Aorta (tissue), 5 donors: ENCODE data around the gene TLE6. TPM values are rescaled to one million over a fixed set of nuclear protein-coding genes. Genes with fewer than 3 reads are reported as not detected.

Experiments
- ATAC-seq: fragments of 200-7000 bp; cut with Tn5 transposase; one replicate; pipeline ENCODE4 v1.9.1; 2022; ENCODE audit warnings: moderate library complexity; ENCODE audit not compliant: low FRiP score
- DNase-seq, 2 donors: peaks; one replicate each; pipeline ENCODE4 v3.0.0-alpha.2; 2020
- H3K27ac ChIP-seq, 2 donors: one replicate each; pipeline ENCODE4 v1.5.1; 2013; ENCODE audit warnings: low read length in 2 of 2, mild to moderate bottlenecking in 2 of 2, moderate library complexity in 2 of 2, control low read depth in 1 of 2, inconsistent platforms in 1 of 2, low read depth in 1 of 2
- H3K27me3 ChIP-seq, 2 donors: one replicate each; pipeline ENCODE4 v1.6.1; 2013; ENCODE audit warnings: control low read depth in 1 of 2, low read length in 1 of 2, mild to moderate bottlenecking in 1 of 2, moderate library complexity in 1 of 2; ENCODE audit not compliant: insufficient read depth in 2 of 2, control insufficient read depth in 1 of 2
- H3K36me3 ChIP-seq, 2 donors: one replicate each; pipeline ENCODE4 v1.6.1; 2013; ENCODE audit warnings: control low read depth in 1 of 2, low read length in 1 of 2, mild to moderate bottlenecking in 1 of 2; ENCODE audit not compliant: insufficient read depth in 2 of 2, control insufficient read depth in 1 of 2
- H3K4me1 ChIP-seq, 2 donors: one replicate each; pipeline ENCODE4 v1.6.1; 2013; ENCODE audit warnings: low read length in 2 of 2, control low read depth in 1 of 2, mild to moderate bottlenecking in 1 of 2, moderate library complexity in 1 of 2; ENCODE audit not compliant: insufficient read depth in 2 of 2, control insufficient read depth in 1 of 2
- H3K4me3 ChIP-seq, 2 donors: one replicate each; pipeline ENCODE4 v1.5.1; 2013; ENCODE audit warnings: low read length in 2 of 2, control low read depth in 1 of 2, mild to moderate bottlenecking in 1 of 2
- H3K9me3 ChIP-seq: one replicate; pipeline ENCODE4 v1.6.1; 2013; ENCODE audit warnings: mild to moderate bottlenecking, low read length; ENCODE audit not compliant: control insufficient read depth
- WGBS, 2 donors: extraction: QIAGEN DNeasy Blood & Tissue Kit; methylation state at CpG; one replicate each; pipeline ENCODE4 v1.1.7; 2013; 5-methylcytosine and 5-hydroxymethylcytosine counted together
- intact Hi-C, 2 donors: fragments of 100-400 bp; cut with DNase I; formaldehyde crosslinking; loops; one replicate each; pipeline versions ENCODE4 v1.14.2 to v1.15.0; 2022
- polyA plus RNA-seq, 2 donors: library from polyadenylated mRNA; stranded (reverse); fragments of 200-250 nt; gene quantifications; one replicate each; pipeline ENCODE4 v1.2.3, GENCODE V29; 2013
- total RNA-seq, 2 donors: library from RNA; stranded (reverse); fragmentation: NEBNext Ultra II Directional; extraction: Animal tissue kit (Norgen Biotek cat#: 25700); gene quantifications; one replicate each; pipeline ENCODE4 v1.2.1, GENCODE V29; 2021
- donor health status: healthy with polysubstance abuse.
- donor health status: Bipolar disorder and iron deficiency.
- donor health status: DM: no; HTN: no; CAD: no.
- donor health status: DM: no; HTN: no; CAD: no.
- donor health status: DM: yes; HTN: yes; CAD: no.

The TLE6 gene
- total and polyA plus RNA-seq, 4 donors: 0.65 to 12.0 (median 3.8) TPM

DNA sequence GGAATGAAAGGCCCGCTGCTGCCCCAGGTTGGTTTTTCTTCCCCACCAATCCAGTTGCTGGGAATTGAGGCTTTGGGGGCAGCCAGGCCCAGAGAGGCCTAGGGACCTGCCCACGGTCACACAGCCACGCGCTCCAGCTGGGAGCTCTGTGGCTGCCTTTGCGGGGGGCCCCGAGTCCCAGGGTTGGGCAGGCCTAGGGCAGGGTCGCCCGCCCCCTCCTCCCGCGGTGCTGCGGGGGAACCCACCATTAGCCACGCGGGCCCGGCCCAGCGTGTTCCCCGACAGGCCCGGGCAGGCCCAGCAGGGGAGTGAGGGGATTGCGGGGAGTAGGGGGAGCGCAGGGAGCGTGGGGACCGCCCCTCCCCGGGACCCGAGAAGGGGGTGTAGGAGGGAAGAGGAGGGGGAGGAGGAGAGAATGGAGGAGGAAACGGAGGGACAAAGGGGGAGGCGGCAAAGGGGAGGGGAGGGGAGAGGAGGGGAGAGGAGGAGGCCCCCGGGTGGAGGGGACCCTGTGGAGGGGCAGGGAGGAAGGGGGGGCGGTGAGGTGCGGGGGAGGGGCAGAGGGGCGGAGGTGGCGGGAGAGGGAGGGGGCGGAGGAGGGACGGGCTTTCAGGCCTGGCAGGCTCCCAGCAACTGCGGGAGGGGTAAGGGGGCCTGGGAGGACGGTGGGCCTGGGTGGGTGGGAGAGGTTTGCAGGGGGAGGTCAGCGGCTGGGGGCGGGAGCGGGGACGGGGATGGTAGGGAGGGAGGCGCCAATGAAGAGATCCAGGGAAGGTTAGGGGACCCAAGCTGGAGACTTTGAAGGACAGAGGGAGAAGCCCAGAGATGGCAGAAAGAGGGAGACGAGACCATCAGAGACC, 64.6 kb downstream of the TLE6 start:
- DNase-seq: no peak
- no peak overlapping the region for H3K4me3 ChIP-seq
- WGBS, 2 donors: 21 to 32% methylated on average over 24 to 39 of the region's 40 CpGs

DNA sequence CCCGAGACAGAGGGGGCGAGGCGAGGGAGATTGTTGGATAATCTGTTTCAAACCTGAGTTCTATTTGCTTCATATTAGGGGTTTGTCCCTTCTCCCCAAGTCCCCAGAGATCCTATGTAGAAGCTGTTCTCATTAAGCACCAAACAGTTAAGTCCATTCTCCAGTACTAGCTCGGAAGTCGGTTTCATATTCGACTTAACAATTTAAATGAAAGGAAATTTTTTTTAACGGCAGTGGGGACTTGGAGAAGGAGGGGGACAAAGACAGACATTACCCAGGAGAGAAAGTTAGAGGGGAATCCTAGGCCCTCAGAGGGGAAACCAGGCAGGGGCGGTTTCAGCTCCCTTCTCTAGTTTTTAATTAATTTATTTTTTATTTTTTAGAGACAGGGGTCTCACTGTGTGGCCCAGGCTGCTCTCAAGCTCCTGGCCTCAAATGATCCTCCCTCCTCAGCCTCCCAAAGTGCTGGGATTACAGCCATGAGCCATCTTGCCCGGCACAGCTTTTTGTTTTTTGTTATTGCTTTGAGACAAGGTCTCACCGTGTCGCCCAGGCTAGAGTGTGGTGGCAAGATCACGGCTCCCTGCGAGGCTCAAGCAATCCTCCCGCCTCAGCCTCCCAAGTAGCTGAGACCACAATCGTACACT, 65.4 kb downstream of the TLE6 start:
- H3K36me3 ChIP-seq: no peaks in the 10 kb centered on the region
- no peaks in the 10 kb centered on the region for H3K4me1 ChIP-seq
- no peaks in the 10 kb centered on the region for H3K27me3 ChIP-seq
- intact Hi-C loops: no loop called here
- H3K9me3 ChIP-seq: no peaks in the 10 kb centered on the region
- no peak overlapping the region for H3K27ac ChIP-seq
- WGBS, 2 donors: 46 to 51% methylated on average over 15 of the region's 15 CpGs
- H3K4me3 ChIP-seq: no peak overlapping the region
- ATAC-seq (no peak), DNase-seq (no peak)

More for the DNA sequence above, 64.6 kb downstream of the TLE6 start:
- H3K9me3 ChIP-seq: no peaks in the 10 kb centered on the region
- no peak for ATAC-seq
- H3K27me3 ChIP-seq: no peaks in the 10 kb centered on the region
- intact Hi-C loops: no loop called here
- no peak overlapping the region for H3K27ac ChIP-seq
- no peaks in the 10 kb centered on the region for H3K36me3 ChIP-seq
- no peaks in the 10 kb centered on the region for H3K4me1 ChIP-seq

Other genes with a start within 250 kb of the TLE6 start
- gene SLC39A3, start 237.5 kb upstream of the TLE6 start, total RNA-seq: 10 to 100 TPM; 13.6 to 14.1 TPM
- gene SLC39A3, start 237.5 kb upstream of the TLE6 start, polyA plus RNA-seq: 10 to 100 TPM in 1 of 2 donors, 1 to 10 TPM in 1; 6.0 to 19.6 TPM
- 10 to 100 TPM; 31.5 to 32.9 TPM for gene SGTA, start 194.3 kb upstream of the TLE6 start, total RNA-seq
- 10 to 100 TPM; 30.6 to 55.1 TPM for gene SGTA, start 194.3 kb upstream of the TLE6 start, polyA plus RNA-seq
- gene THOP1, start 192.1 kb upstream of the TLE6 start, total RNA-seq: 10 to 100 TPM; 26.4 to 33.2 TPM
- gene THOP1, start 192.1 kb upstream of the TLE6 start, polyA plus RNA-seq: 10 to 100 TPM in 1 of 2 donors, 1 to 10 TPM in 1; 9.3 to 55.4 TPM
- gene ZNF554, start 157.7 kb upstream of the TLE6 start, total RNA-seq: 1 to 10 TPM; 3.4 to 6.1 TPM
- 1 to 10 TPM in 1 of 2 donors, under 1 TPM in 1; 0.38 to 4.4 TPM for gene ZNF554, start 157.7 kb upstream of the TLE6 start, polyA plus RNA-seq
- gene ZNF555, start 136.1 kb upstream of the TLE6 start, total RNA-seq: 1 to 10 TPM; 8.1 to 9.5 TPM
- 1 to 10 TPM; 1.8 to 2.1 TPM for gene ZNF555, start 136.1 kb upstream of the TLE6 start, polyA plus RNA-seq
- under 1 TPM in 1 of 2 donors, not detected in 1; 0.16 TPM for gene ZNF556, start 110.2 kb upstream of the TLE6 start, total RNA-seq
- not detected for gene ZNF556, start 110.2 kb upstream of the TLE6 start, polyA plus RNA-seq
- gene ZNF57, start 76.6 kb upstream of the TLE6 start, total RNA-seq: 1 to 10 TPM; 2.7 to 4.1 TPM
- 1 to 10 TPM; 2.5 to 3.3 TPM for gene ZNF57, start 76.6 kb upstream of the TLE6 start, polyA plus RNA-seq
- gene ZNF77, start 32.6 kb upstream of the TLE6 start, total RNA-seq: 1 to 10 TPM; 4.1 to 4.5 TPM
- 1 to 10 TPM; 1.3 to 3.1 TPM for gene ZNF77, start 32.6 kb upstream of the TLE6 start, polyA plus RNA-seq
- gene TLE2, start 51.7 kb downstream of the TLE6 start, total RNA-seq: 10 to 100 TPM; 32.9 to 54.8 TPM
- 100 to 1,000 TPM in 1 of 2 donors, 10 to 100 TPM in 1; 32.7 to 127 TPM for gene TLE2, start 51.7 kb downstream of the TLE6 start, polyA plus RNA-seq
- gene TLE5, start 84.9 kb downstream of the TLE6 start, total RNA-seq: 100 to 1,000 TPM; 305 to 374 TPM
- gene TLE5, start 84.9 kb downstream of the TLE6 start, polyA plus RNA-seq: 100 to 1,000 TPM; 598 to 642 TPM
- gene GNA11, start 116.8 kb downstream of the TLE6 start, total RNA-seq: 10 to 100 TPM; 57.1 to 65.6 TPM
- 10 to 100 TPM; 43.2 to 44.2 TPM for gene GNA11, start 116.8 kb downstream of the TLE6 start, polyA plus RNA-seq
- gene GNA15, start 158.5 kb downstream of the TLE6 start, total RNA-seq: 10 to 100 TPM in 1 of 2 donors, 1 to 10 TPM in 1; 8.7 to 12.5 TPM
- gene GNA15, start 158.5 kb downstream of the TLE6 start, polyA plus RNA-seq: 1 to 10 TPM; 1.8 to 5.3 TPM
- gene S1PR4, start 201.2 kb downstream of the TLE6 start, total RNA-seq: 1 to 10 TPM; 2.4 to 2.5 TPM
- under 1 TPM; 0.50 to 0.79 TPM for gene S1PR4, start 201.2 kb downstream of the TLE6 start, polyA plus RNA-seq
- gene NCLN, start 208.4 kb downstream of the TLE6 start, total RNA-seq: 10 to 100 TPM; 26.1 to 29.6 TPM
- gene NCLN, start 208.4 kb downstream of the TLE6 start, polyA plus RNA-seq: 10 to 100 TPM; 14.7 to 47.0 TPM
- gene CELF5, start 247.1 kb downstream of the TLE6 start, total RNA-seq: not detected
- gene CELF5, start 247.1 kb downstream of the TLE6 start, polyA plus RNA-seq: under 1 TPM in 1 of 2 donors, not detected in 1; 0.08 TPM